GM23338 (cell line): Measurements from ENCODE around the gene FBLN5.

Source experiments
- CTCF ChIP-seq, 2 experiments: fragments of 200-600 bp in 1 of 2; sonication (generic) in 1 of 2; conservative IDR thresholded peaks; 2 replicates each; pipeline versions ENCODE4 v1.5.1 to v1.6.1; 2016 to 2017; ENCODE audit warnings: antibody characterized with exemption in 2 of 2, low read depth in 2 of 2, mild to moderate bottlenecking in 2 of 2, moderate library complexity in 1 of 2
- EZH2 ChIP-seq: fragments of 200-600 bp; sonication (generic); IDR thresholded peaks from one replicate; pipeline ENCODE4 v1.8.0; 2017; ENCODE audit warnings: antibody characterized with exemption, mild to moderate bottlenecking, low read depth; ENCODE audit not compliant: unreplicated experiment
- EZH2phosphoT487 ChIP-seq: fragments of 200-600 bp; sonication (generic); IDR thresholded peaks from one replicate; pipeline ENCODE4 v1.8.1; 2018; ENCODE audit warnings: antibody characterized with exemption; ENCODE audit not compliant: unreplicated experiment
- NANOG ChIP-seq: IDR thresholded peaks from 2 replicates; pipeline ENCODE4 v1.6.1; 2016; ENCODE audit warnings: antibody characterized with exemption, borderline replicate concordance
- POLR2AphosphoS5 ChIP-seq: IDR thresholded peaks from 2 replicates; pipeline ENCODE4 v1.6.1; 2016; ENCODE audit warnings: antibody characterized with exemption, low read depth
- REST ChIP-seq: IDR thresholded peaks from one replicate; pipeline ENCODE4 v1.6.1; 2018; ENCODE audit warnings: antibody characterized with exemption; ENCODE audit not compliant: unreplicated experiment
- ZNF114 ChIP-seq: fragments of 250-450 bp; sonication (Bioruptor Pico); IDR thresholded peaks from 2 replicates; pipeline ENCODE4 v1.5.0; 2020; ENCODE audit warnings: mild to moderate bottlenecking, moderate library complexity

GRCh38 chr14:91968280-91968679 is 20.8 kb upstream of the FBLN5 start:
- TF ChIP-seq CTCF (conservative IDR thresholded peaks at IDR 0.05; ENCODE audit: low read depth in 2 of 2) (no peak), EZH2 (no peak), POLR2AphosphoS5 (no peak), EZH2phosphoT487 (no peak), REST (no peak), ZNF114 (CRISPR knock-in tag) (no peak), NANOG (no peak)
